ENCODE results near the gene FBRS.

- no peak for TF ChIP-seq FOXP2 (optimal IDR thresholded peaks at IDR 0.05; ENCODE audit: borderline replicate concordance, extremely low read depth, extremely low read length, insufficient read depth)
- TF ChIP-seq REST (IDR thresholded peaks at IDR 0.05; ENCODE audit: insufficient read depth in 1 of 2, low read depth in 2 of 2, low read length in 2 of 2), result no peak
- no peak for TF ChIP-seq SIN3A (IDR thresholded peaks at IDR 0.05; ENCODE audit: borderline replicate concordance, insufficient read depth, low read length)
- TF ChIP-seq POLR2AphosphoS5 (IDR thresholded peaks at IDR 0.05; ENCODE audit: low read depth, low read length), result no peak
Observed at GRCh38 chr16:30649725-30650368, 8.4 kb upstream of the FBRS start.
